Activated CD8-positive, alpha-beta memory T cell treated with anti-CD3 and anti-CD28 coated beads, Interleukin-2, amount 50 U/mL, for 4 hours (primary cell): ENCODE results near the gene SYNDIG1.

Experiments used
- DNase-seq: peaks from one replicate; pipeline ENCODE4 v3.0.0-alpha.2; 2020

SYNDIG1 gene

DNA sequence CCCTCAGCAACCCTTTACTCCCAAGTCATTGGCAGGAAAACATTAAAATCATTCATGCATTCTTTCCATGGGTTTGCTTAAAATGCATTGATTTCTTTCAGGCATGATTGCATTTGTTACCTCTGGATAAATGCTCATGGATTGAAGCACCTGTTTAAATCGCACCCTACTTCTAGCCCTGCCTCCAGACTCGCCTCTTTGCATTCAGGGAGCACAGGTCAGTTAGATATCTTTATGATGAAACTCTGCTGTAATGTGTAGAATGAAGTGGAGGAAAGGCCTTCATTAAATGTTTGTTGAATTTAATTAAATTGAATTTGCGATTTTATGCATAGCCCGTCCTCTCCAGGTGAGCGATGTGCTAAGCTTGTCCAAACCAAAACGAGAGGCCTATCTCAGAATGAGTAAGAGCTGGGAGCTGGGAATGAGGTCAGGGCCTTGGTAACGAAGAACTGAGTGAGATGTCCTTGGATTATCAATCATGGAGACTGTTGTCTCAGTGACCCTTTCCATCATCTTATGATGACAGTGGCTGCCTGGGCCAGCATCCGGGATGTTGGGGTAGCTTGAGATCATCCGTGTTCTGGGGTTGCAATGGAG lies 210.1 kb downstream of the SYNDIG1 start:
- DNase-seq, result no peak

DNA sequence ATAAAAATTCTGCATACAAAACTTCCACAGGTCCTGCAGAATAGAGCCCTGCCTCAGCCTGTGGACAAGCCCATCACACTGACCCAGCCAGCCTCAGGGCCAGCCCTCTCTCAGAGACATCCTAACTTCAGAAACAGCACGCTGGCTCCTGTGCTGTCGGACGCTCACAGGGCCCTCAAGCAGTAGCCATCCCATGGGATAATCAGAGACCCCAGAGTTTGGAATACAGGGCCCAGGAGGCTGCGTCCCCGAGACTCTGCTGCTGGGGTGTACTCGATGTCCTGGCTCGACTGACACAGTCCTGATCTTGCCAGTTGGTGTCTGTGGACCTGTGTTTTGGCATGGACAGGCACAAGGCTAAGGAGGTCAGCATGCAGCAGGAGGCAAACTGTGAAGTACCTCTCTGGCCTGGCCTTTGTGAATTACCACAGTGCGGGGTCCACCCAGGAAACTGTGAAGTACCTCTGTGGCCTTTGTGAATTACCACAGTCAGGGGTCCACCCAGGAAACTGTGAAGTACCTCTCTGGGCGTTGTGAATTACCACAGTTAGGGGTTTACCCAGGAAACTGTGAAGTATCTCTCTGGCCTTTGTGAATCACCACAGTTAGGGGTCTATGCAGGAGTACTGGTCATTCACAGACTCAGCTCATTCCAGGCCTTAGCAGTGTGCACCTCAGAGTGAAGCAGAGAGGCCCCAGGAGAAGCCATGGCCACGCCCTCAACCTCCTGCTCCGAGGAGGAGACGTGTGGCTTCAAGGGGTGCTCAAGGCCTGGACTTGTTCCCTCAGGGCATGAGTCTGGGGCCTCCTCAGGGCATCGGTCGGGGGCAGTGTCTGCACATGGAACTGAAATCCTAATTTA lies 212.4 kb downstream of the SYNDIG1 start:
- DNase-seq, result no peak

DNA sequence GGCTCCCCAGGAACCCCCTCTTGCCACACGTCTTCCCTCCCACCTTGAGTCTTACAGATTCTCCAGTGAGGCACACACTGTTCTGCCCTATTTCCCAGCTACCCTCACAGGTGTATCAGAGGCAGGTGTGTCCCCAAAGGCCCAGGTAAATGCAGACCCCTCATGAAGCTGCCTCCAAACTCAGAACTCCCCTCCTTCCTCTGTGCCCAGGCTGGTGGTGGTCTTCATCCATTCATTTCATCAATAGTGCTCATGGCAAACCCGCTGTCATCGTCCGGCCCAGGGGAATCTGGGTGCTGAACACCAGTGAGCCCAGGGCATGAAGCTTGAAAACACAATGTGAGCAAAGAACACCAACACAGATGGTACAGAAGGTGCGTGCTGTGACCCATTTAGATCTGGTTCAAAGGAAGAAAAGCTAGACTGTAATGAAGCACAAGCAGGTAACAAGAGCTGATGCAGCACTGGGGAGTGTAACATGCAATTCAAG lies 213.1 kb downstream of the SYNDIG1 start:
- no peak for DNase-seq

DNA sequence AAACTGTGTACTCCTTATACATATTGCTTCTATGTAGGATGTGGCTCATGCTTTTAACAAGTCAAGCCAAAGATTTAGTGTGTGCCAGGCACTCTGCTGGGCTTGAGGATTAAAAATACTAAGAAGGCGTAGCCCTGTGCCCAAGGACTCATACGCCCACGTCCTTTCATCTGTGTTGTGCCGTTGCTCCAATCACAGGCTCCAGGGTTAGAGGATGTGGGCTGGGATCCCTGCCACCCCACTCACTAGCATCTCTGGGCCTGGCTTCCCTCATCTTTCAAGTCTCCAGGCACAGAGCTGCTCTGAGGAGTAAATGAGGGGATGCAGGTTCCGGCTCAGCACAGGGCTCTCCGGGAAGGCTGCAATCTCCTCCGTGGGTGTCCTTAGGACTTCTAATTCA lies 214.2 kb downstream of the SYNDIG1 start:
- no peak for DNase-seq

DNA sequence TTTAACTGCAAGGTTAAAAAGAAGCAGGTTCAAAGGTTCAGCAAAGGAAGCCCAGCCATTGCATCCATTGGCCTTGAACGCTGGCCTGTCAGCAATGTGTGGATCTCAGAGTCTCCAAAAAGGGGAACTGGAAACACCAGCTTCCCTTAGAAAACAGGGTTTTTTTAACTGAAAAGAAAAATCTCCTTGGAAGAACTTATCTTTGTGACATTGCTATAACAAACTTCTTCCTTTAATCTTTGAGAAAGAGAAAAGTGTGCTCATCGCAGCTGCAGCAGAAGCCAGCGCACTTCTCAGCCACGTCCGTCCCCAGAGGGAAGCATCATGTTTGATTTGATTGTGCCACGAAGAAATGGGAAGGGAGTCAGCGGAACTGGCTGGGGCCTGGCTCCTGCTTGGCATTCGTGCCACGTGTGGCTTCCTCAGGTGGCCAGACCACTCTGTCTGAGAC lies 215.0 kb downstream of the SYNDIG1 start:
- no peak for DNase-seq

DNA sequence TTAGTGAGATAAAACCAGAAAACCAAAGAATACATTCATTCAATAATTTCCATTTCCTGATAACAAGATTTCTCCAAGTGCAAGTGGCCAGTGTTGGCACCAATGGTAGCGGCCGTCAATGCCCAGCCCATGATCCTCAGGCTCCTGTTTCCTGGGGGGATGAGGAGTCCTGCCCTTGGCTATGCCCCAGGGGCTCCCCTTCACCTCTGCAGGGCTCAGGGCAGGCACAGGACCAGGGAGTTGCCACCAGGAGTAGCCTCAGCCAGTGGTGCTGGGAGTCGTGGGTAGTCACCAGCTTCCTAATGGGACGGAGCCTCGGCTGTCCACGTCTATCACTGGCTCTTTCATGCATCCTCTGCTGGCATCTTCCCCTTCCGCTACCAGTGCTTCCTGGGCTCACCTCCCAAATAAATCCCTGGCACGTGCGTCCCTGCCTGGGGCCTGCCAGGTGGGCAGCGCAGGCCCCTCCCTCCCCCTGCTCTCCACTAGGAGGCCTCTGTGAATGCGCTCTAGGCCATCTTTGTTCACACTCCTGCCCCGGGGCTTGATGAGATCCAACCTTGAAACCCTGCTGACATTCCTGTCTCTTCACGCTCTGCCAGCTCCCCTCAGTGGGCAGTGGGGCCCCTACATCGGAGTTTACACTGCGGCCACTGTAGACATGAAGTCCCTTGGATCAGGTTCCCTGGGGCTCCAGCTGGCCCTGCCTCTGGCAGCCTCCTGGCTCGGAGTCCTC lies 215.7 kb downstream of the SYNDIG1 start:
- no peak for DNase-seq

DNA sequence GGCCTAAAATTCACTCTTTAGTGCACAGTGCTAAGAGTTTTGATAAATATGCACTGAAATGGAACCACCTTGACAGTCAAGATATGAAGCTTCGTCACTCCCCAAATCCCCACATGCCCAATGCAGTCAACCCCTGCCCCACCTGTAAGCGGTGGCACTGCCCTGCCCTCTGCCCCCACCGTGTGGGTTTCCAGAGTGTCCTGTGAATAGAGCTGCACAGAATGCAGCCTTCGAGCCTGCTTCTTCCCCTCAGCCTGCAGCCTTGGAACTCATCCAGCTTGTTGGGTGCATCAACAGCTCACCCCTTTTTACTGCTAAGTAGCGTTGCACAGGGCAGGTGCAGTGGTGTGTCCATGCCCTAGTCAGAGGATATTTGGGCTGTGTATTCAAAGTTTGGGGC lies 216.3 kb downstream of the SYNDIG1 start:
- DNase-seq, result no peak

DNA sequence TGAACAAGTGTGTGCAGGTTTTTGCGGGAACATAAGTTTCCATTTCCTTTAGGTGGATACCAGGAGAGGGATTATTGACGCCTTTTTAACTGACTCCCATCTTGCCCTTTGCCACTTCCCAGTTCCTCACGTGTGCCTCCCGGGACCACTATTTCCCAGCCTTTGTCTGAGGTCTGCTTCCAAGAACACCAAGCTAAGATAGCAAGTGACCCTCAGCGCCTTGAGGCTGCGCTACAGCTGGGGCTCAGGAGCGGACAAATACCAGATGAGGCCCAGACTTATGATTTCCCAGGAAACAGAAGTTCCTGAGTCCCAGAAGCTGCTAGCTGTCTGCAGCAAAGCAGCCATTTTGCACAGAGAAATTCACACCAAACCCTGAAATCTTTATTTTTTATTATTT lies 216.7 kb downstream of the SYNDIG1 start:
- DNase-seq, result no peak

DNA sequence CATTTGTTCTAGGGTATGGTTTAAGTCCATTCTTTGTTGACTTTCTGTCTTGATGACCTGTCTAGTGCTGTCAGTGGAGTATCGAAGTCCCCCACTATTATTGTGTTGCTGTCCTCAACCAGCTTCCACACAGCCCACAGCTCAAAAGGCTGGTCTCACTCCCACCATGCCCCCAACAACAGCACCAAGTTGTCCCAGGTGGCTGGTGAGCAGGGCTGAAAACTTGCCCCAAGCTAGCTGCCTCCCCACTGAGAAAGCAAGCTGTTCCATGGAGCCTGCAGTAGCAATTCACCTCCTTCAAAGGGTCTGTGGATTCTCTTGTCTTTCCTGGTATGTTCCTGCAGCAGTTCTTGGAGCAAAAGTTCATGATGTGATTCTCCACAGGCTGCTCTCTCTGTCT lies 221.0 kb downstream of the SYNDIG1 start:
- no peak for DNase-seq

DNA sequence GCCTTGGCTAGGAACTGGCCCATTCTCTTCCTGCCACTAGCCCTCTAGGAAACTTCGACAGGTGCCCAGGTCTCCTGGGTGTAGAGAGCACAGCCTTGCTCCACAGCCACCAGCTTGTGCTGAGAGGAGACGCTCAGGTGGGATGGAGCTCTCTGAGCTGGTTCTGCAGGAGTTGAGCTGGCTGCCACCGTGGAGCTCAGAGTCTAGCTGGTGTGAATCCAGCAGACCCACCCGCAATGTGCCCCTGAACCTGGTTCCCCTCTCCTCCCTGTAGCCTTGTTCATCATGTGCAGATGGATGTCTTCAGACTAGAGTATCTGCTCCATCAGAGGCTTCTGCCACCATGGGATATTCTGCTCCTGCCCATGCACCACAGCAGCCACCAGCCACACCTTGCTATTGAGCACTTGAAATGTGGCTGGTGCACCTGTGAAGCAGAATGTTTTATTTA lies 222.5 kb downstream of the SYNDIG1 start:
- no peak for DNase-seq

DNA sequence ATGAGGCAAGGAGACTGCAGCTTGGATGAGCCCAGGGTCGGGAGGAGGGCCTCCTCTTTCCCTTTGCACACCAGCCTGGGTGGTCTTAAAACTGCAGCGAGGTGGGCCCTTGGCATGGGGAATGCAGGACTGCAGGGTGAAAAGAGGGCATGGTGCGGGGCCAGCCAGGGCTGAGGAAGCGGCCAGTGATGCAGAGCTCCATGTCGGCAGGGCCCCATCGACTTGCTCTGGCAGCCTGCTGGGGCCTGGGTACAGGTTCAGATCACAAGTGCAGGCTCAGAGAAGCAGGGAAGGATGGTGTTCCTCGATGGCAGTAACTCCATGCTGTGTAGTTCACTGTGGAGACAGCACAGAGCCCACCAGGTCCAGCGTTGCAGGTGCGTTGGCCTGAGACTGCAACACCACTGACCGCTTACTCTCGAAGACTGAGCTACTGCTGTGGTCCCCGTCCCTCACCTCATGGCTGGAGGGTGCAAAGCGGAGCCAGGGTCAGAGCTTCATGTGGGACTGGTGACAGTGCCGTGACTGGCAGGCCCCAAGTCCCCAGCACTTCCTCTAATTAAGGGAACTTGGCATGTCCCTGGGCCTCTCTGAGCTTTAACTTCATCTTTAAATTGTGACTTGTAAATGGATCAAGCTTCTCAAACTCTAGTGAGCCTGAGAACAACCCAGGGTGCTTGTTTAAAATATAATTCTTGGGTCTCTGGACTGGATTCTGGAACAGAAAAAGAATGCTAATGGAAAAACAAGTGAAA lies 223.2 kb downstream of the SYNDIG1 start:
- no peak for DNase-seq

DNA sequence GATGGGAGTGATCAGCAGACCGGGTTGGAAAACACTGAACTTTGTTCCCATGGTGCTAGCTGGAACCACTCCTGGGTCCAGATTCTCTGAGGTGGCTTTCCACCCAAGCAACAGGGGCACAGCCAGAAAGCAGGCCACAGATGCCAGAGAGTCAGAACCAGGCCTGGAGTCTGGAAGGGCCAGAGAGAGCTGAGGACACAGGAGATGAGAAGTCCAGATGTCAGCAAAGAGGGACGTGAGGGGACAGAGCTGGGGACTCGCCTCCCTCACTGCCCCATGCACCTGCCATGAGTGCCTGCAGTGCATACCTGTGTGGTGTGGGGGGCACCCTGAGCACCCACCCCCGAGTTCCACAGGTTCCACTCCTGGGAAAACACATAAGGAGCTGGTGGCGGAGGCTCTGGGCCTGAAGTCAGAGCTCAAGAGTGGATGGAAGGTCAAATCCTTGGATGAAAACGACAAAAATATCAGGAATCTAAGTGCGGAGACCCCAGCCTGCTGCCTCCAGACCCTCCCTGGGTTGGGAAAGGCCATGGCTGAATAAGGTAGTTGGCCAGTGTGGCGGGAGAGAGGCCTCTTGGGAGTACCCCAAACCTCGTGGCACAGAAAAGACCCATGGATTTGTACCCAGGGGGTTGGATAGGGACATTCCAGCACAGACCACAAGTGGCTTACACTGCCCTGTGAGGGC lies 224.2 kb downstream of the SYNDIG1 start:
- DNase-seq, result no peak

DNA sequence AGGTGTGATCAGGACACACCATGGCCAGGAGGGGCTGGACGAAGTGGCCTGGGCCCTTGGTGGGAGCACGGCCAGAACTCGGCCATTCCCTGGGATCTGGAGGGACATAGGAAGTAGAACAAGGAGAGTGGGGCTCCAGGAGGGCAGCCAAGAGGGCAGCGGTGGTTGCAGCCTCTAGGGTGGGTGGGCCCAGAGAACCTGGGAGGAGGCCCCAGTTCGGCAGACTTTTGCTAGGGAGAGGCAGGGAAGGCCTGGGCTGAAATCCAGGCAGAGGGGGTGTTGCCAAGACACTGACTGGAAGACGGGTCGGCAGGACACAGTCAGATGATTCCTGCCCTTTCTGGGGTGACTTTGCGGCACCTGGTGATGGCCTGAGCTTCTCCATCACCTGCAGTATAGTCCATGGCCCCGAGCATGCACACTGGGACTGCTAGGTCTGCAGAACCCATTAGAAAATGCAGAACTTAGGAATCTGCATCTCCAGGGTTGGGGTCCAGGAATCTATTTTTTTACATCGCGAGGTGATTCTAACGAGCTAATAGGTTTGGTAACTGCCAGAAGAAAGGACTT lies 224.8 kb downstream of the SYNDIG1 start:
- DNase-seq, result no peak

DNA sequence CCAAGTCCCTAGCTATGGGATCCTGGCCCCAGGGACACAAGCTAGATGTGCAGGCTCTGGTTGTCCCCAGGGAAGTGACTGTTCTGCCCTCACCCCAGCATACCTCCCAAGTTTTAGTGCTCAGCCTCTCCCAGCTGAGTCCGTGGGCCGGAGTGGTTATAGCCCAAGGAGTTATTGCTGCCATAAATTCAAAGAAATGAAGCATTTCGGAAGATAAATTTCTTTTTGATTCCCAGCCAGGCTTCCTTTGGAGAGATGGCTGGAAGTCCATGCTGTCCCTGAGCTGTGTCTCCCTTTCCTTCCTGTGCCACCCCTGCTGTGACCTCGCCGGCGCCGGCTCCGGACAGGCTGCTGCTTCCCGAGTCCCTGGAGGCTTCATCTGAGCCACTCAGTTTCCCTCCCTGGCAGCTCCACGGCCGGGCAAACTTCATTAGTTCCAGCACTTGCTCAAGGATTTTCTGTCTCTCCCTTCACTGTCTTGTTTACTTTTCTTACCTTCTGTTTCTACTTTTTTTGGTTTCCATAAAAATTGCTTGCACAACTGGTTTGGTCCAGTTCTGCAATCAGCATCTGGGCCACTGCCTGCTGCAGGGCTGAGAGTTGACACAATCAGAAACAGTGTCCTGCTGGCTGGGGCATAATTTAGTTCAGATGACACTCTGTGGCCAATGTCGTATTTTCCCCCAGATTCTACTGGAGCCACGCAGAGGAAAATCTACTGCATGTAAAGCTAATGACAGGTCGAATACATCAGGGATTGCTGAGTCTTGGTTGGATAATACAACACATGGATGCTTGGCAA lies 225.5 kb downstream of the SYNDIG1 start:
- no peak for DNase-seq

DNA sequence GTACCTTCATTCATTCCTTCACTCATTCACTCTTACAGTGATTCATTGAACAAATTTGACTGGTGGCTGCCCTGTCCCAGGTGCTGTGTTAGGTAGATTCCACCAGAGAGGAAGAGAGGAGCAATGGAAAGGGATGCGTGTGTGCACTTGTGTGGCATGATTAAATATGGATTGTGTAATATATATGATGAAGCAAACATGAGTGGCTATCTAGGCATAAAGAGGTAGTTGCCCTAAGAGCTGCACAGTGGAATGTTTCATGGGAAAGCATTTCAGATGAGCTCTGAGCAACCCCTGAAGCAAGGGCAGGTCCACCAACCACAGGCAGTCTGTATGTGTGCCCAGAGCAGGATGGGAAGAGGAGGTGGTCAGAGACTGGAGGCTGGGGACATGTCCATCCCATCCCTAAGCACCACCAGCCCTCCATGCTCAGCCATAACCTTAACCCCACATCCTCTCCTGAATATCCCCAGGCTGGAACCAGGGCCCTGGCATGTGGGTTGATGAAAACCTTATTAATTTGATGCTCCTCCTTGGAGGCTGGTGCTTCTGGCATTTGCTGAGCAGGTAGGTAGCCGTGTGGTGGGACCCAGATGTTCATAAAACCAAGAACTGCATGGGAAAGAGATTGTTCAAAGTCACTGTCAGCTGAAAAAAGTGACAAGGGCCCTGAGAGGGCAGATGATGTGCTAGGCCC lies 226.2 kb downstream of the SYNDIG1 start:
- DNase-seq, result no peak

DNA sequence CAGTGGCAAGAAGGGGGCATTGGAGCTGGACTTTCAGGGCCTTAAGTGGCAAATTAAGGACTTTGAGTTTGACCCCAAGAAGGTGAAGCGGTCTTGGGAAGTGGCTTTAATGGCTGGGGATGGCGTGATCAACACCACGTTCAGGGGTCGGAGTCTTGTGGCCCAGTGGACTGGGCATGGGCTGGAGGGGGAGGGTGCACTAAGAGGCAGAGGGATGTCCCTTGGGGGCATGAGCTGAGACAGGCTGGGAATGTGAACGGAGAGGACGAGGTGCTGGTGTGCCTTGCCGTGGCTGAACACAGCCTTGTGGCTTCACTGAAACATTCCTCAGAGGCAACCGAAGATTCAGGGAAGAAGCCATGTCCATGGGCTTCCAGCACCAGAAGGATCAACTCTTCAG lies 227.0 kb downstream of the SYNDIG1 start:
- no peak for DNase-seq

DNA sequence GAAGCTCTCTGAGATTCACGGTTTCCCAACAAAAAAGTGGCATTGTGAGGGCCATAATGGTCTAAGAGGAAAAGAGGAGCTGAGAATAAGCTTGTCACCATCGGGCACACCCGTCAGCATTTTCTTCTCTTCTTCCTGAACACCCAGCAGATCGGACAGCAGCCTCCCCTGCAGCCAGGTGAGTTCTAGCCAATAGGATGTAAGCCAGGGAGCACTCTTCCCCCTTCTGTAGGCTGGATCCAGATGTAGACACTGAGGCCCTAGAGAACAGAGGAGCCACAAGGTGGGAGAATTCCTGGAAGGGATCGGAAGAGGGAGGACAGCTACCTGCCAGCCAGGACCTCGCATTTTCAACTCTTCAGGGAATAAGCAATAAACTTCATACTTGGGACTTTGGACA lies 228.0 kb downstream of the SYNDIG1 start:
- DNase-seq, result no peak

DNA sequence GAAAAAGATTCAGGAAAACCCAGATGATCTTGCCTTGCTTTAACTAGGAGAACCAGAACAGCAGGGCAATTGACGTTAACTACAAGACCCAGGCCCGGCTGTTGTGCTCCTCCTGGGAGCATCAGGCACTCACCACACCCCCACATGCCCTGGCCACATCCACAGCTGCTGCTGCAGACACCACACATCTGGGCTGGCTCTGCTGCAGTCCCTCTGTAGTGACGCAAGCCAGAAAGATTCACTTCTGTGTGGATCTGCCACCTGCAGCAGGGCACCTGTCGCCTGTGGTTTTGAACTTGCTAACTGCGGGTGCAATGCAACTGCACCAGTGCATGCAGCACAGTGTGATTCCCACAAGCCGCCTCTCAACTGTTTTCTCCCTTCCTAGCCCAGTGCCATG lies 228.8 kb downstream of the SYNDIG1 start:
- DNase-seq, result no peak

DNA sequence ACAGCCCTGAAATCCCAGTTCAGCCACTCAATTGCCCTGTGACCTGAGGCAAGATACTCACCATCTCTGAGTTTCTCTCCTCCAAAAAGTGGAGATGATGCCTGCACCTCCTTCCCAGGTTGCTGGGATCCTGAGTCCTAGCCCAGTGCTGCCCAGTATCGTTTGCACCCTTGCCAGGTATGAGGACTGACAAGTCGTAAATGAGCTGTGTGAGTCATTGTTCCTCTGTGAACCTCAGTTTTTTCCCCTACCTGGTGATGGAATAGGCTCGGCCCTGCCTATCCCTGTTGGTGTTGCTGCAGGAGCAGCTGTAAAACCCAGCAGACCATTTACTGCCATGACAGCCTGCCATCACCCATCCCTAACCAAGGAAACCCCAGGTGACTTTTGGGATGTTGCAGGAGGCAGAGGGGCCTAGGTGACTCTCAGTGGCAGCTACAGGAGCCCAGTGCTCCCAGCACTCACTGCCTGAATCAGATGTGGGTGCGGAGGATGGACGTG lies 229.3 kb downstream of the SYNDIG1 start:
- no peak for DNase-seq
